GM21619 (cell line): ENCODE measurements around the gene AKT2.

ENCODE experiments used
- ATAC-seq: cut with Tn5 transposase; IDR thresholded peaks from one replicate; pipeline ENCODE4 v1.9.1; 2021; ENCODE audit not compliant: unreplicated experiment

Gene AKT2

DNA sequence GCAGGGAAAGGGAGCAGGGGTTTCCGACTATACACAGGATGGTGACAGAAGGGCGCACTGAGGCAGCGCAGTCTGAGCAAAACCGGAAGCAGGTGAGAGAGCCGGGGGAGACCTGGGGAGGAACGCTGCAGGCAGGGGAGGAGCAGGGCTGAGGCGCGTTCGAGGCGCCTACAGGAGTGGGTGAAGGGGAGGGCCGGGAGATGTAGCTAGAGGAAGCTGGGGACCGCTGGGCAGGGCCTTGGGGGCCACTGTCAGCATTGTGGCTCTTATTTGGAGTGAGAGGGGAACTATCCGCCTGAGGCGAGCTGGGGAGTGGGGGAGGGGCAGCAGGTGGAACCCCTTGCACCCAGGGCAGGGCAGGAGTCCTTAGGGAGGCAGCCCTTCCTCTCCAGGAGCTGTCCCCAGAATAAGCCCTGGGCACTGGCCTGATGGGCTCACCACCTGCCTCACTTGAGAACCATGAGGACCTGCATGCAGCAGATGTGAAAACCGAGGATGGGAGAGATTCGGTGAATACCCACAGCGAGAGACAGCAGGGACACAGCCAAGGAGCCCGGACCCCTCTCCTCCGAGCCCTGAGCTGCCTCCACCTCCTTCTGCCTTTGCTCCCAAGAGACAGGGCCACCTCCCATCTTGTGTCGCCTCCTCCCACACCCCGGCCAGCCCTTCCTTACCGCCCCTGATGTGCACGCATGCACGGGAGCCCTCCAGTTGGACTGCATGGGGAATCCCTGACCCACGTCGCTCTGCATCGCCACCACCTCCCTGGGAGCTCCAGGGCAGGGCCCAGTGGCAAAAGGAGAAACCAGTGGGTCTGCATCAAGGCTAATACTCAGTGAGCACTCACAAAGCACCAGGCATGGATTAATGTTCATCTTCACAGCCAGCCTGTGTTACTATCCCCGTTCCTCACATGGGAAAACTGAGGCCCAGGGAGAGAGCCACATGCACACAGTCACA, 10.3 kb downstream of the AKT2 start:
- ATAC-seq, result no peak

DNA sequence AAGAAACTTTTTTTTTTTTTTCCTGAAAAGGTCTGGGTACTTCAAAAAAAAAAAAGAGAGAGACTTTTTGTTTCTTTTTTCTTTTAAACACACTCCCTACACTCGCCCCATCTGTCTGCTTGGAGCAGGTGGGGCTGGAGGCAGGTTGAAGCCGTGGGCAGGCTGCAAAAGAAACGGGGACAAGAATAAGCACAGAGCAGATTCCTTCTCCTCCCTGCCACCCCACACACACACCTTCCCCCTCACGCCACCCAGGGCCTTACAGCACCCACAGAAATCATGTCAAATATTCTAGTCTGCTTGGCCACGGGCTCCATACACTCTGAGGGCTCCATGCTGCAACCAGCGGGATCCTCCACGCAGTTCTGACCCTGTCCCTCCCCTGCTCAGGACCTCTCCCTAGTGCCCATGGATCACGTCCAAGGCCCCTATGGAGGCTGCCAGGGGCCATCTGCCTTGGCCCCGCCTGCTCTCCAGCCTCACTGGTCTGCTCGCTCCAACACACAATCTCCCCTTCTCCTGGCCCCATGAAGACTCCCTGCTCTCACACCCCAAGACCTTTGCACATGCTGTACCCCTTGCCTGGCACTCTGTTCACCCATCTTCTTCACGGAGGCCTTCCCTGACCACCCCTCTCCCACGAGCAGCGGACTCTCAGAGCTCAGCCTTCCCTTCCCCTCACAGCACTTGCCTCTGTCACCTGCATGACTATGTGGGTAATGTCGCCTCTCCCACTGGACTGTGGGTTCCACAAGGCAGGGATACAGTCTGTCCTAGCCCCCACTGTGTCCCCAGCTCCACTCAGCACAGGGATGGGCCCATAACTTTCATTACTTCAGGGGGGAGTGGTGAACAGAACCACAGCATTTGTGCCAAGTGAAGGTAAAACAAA, 11.4 kb downstream of the AKT2 start:
- no peak for ATAC-seq

DNA sequence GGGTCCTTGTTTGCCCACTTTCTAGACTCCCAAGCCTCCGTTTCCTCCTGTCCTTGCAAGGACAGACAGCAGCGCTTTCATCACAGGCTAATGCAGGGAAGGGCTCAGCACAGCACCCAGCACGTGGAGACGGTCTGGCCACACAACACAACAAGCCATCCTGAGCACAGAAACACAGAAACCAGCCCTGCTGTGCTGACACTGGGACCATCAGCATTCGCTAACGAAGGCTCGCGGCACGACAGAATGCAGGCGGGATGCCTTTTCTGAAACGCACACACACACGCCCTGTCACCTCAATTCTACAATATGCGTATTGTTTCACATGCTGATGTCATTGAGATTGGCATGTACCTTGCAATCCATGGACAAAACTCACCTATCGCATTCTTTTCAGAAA, 12.9 kb downstream of the AKT2 start:
- no peak for ATAC-seq

DNA sequence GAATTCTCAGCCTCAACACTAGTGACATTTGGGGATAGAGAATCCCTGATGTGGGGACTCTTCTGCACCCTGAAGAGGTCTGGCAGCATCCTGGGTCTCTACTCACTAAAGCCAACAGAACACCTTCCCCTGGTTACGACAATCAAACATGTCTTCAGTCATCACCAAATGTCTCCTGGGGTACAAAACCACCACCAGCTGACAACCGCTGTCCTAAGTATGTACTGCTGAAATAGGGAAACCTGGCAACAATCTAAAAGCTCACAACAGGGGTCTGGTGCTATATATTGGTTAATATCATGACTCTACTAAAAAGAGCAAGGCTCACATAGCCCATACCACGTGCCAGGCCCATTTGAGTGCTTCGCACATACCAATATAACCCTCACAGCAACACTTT, 13.4 kb downstream of the AKT2 start:
- ATAC-seq, result no peak

DNA sequence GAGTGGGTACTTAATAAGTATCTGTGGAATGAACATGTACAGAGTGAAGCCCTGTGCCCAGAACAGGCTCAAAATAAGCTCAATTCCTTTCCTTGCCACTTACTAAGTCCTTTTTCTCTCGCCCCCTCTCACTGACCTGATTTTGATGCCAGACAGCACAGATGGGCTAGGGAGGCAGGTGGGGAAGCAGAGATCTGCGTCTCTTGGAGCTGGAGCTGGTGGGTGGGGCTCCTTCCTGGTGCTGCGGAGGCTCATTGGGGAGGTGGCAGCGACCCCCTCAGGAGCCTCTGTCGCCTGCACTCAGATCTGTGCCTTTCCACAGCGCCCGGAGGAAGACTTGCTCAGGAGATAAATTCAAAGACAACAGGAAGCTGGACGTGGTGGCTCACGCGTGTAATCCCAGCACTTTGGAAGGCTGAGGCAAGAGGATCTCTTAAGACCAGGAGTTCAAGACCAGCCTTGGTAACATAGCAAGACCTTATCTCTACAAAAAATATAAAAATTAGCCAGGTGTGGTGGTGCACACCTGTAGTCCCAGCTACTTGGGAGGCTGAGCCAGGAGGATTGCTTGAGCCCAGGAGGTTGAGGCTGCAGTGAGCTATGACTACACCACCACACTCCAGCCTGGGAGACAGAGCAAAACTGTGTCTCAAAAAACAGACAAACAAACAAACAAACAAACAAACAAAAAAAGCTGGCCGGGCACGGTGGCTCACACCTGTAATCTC, 14.6 kb downstream of the AKT2 start:
- no peak for ATAC-seq

DNA sequence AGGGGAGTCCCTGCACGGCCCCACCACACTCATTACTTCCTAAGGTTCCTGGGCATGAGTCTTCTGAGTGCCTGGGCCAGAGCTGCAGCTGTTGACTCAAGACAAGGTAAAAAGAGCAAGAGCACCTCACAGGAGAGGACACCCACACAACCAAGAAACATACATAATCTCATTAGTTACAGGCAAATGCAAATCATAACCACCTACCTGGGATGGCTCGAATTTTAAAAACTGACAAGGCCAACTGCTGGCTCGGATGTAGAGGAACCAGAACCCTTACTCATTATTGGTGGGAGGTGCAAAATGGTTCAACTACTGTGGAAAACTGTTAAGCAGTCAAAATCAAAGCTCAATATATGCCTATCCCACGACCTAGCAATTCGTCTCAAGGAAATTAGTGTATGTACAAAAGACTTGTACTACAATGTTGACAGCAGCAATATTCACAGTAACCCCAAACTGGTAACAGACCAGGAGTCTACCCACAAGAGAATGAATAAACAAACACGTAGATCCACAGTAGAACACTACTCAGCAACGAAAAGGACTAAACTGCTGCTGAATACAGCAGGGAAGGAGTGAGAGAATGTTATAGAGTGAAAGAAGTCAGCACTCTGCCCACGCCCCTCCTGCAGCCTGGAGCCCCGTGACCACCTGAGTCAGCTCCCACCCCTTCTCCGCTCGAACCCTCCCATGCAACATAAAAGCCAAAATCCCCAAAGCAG, 15.8 kb downstream of the AKT2 start:
- ATAC-seq, result no peak

DNA sequence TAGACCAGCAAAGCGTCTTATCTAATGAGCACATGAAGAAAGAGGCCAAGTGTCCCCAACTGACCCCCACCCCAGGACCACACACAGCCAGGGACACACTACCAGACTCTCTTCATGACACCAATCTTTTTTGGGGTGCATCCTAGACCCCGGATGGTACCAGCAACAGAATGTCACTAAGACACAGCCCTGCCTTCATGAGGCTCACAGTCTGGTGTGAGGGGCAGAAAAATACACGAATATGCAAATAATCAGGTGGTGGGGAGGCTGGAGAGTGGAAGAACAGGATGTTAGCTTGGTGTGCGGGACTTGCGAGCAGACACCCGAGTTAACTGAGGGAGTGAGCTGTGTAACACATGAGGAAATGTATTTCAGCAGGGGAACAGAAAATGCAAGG, 17.5 kb downstream of the AKT2 start:
- ATAC-seq, result no peak

DNA sequence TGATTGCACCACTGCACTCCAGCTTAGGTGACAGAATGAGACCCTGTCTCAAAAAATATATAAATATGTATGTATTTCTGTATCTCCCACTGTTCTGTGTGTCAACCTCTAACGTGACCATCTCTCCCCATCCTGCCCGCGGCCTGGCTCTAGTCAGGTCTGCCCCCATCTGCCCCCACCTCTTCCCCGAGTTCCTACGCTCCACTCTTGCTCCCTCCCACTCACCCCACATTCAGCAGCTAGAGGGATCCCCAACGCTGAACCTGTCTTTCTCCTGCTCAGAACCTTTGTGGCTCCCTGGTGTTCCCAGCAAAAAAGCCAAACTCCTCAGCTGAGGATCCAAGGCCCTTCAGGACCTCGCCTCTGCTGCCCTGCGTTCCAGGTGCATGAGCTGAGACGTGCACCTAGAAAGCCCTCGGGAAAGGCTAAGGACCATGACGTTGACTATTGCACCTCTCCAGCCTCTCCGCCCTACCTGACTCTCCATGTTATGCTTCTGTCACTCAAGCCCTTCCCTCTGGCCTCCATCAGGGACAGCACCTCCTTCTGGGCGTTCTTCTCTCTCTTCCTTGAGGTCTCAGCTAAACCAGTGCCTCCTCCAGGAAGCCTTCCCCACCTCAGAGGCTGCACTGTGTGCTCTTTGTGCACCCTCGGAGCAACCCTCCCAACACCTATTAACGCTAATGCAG, 18.1 kb downstream of the AKT2 start:
- no peak for ATAC-seq

DNA sequence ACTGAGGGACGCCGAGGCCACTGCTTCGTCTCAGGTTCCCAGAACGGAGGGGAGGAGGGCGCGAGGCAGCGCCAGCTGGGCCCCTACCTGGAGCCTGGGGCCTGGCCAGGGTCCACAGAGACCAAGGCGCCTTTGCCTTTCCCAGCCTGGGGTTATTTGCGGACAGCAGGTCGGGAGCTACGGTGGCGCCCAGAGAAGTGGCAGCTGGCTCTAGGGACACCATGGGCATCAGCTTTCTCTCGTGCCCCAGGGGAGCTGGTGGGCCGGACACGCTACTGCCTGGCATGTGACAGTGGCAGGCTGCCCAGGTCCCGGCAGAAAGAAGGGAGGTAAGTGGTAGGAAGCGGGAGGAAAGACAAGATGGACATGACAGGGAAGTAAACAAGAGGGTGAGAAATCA, 19.0 kb downstream of the AKT2 start:
- ATAC-seq, result no peak

DNA sequence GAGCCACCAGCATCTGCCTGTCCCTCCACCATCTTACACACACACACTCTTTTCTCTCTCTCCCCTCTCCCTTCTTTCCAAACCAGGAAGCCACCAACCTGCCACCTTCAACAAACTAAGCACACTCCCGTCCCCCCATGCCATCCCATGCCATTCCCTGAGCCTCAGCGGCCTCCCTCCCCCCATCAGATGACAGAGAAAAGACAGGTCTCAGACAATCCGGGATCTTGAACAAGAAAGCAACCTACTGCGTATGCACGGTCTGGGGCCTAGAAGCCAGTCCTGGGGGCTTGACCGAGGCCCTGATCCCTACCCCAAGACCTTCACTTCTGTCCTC, 19.4 kb downstream of the AKT2 start:
- ATAC-seq, result no peak

DNA sequence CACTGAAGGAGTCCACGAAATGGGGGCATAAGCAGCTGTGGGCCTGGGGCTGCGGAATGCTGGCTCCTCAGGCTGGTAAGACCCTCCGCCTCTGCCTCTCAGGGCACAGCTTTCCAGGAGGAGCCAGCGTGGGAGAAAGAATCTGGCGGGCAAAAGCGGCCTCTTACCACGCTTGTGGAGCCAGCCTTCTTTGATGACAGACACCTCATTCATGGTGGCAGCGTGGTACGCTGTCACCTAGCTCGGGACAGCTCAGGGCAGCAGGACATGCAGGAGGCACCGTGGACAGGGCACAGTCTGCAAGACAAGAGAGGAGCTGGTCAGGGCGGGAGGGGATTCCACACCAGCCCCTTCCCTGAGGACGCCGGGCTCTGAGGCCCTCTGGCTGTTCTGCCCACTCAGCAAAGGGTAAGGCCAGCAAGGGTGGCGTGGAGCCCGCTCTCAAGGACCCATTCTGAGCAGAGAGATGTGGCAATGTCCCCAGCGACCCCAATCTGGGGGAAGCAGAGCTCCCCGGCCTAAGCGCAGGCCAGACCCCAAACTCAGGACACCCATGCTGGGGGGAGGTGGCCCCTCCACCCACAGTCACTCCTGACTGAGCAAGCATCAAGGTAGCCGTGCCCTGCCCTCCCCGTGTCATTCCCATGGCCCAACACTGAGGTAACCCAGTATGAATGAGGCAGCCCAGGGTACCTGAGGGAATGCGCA, 19.9 kb downstream of the AKT2 start:
- no peak for ATAC-seq

DNA sequence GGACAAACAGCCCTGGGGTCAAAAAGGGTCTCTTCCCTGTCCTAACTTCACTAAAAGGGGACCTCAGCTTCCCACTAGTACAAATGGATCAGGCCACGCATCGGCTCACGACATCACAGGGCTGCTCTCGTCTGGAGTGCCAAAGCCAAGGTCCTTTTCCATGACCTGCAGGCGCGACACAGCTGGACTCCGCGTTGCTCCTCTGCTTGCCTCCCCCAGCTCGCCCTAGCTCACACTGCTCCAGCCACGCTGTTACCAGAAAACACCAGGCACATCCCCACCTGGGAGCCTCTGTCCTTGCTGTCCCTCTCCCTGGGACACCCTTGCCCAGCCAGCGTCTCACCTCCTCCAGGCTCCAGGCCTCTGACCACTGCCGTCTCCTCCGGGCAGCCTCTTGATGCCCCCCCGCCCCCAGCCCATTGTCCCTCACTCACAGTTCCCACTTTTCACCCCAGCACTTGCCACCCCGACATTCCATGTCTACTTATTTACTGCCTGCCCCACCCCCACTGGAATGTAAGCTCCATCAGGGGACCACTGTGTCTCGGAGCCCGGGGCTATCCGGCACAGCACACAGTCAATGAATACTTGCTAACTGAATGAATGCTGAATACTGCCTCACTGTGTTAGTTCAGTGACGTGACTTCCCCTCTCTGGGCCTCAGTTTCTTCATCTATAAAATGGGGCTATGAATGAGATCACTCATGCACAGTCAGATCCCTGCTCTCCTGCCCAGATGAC, 20.7 kb downstream of the AKT2 start:
- ATAC-seq, result no peak

DNA sequence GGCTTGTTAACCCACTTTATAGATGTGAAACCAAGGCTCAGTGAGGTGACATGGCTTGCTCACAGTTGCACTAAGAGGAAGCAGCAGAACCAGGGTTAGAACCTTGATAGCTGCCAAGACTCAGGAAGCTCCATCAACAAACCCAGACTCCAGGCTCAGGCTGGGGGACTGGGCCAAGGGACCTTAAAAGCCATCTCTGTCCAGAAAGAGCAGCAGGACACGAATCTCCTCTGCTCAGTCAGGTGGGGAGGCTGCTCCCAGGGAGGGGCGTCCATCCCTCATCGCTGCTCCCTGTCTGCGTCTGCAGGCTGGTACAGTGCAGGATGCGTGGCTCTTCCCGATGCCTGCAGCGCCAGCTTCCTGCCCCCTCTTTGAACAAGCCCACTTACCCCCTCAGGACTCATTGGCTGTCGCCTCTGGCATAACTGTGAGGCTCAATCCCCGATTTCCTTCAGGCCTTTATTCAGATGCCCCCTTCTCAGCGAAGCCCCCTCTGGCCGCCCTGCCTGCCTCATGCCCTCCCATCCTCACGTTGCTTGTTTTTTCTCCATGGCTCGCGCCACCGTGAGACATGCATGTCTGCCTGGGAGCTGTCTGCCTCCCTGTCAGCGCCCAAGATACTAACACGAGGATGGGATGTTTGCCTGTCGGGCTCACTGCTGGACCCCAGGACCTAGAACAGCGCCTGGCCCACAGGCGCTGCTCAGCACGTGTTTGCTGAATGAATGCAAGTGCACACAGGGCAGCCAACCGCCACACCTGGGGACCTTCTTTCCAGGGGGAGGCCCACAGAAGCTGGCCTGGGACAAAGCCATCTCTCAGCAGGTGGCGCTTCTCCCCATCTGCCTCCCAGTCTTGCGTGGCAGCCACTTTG, 21.5 kb downstream of the AKT2 start:
- no peak for ATAC-seq

DNA sequence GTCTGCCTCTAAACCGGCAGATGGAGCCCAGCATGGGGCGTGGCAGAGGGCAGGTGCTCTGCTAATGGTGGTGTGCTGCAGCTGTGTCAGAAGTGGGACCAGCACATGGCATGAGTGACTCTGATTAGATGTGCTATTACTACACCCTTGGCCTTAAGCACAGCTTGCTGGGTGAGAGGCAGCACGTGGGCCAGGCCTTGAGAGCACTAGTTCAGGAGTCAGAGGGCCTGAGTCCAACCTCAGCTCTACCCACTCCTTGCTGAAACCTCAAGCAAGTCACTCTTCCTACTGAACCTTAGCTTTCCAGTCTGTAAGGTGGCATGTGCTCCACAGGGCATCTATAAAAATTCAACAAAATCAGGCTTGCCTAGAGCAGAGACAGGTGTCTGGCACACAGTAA, 22.7 kb downstream of the AKT2 start:
- ATAC-seq, result no peak

DNA sequence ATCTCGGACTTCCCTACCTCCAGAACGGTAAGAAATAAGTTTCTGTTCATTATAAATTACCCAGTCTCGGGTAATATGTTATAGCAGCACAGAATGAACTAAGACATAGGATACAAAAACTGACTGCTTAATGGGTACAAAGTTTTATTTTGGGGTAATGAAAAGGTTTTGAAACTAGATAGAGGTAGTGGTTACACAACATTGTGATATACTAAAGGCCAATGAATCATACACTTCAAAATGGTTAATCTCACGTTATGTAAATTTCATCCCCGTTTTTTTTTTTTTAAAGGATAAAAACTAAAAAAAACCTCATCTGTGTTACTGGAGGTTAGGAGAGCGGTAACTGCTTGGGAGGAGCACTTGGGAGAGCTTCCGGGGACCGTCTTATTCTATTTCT, 23.5 kb downstream of the AKT2 start:
- ATAC-seq, result no peak

DNA sequence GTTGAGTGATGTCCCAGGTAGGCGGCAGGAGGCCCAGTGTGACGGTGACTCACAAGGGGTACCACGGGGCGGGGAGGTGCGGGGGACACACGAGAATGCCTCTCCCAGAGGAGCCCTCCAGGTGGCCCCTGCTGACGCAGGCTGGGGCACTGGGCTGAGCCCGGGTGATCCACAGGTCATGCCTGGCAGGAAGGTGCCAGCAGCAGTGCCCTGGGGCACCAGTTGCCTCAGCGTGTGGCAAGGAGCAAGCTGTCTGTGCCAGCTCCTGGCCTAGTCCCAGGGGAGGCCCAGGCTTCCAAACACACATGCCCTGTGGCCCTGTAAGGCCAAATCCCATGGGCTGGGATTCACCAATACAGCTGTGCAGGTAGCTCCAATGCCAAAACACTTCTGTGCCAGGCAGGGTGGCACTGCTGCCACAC, 28.0 kb downstream of the AKT2 start:
- ATAC-seq, result no peak

DNA sequence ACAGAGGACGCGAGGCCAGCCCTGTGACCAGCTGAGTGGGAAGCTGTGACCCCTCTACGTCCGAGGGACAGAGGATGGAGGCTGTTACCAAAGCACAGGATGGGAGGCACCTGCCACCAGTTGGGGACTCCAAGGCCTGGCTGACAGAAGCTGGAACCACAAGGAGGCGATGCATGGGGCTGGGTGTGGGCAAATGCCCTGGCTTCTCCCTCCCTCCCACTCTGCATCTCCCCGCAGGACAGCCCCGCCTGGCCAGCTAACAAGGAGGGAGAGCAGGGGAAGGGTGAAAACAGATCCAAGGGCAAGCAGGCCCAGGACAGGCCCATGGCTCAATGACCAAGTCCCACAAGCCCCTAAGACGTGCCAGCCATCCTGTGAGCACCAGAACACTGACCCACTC, 28.6 kb downstream of the AKT2 start:
- no peak for ATAC-seq

DNA sequence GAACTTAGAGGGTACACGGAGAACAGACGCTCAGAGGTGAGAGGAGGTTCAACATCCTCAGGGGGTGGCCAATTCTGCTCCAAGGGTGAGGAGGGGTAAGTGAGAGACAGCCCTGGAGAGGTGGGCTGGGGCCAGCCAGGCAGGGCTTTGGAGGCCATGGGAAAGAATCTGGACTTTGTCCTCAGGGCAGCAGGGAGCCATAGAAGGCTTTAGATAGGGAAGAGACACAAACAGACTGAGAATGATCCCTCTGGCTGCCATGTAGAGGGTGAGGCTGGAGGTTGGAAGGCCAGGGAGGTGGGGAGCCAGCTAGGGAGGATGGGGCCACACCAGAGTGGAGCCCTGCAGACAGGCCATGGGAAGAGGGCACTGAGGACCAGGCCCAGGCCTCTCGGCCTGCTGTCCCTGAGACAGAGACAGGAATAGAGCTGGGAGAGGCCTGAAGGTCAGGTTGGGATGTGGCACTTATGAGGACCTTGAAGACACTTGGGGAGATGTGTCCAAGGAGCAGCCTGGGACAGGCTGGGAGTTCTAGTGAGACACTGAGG, 29.5 kb downstream of the AKT2 start:
- no peak for ATAC-seq
